Measurements from ENCODE around the gene F8.

GRCh38 chrX:155005190-155005589 is 17.3 kb downstream of the F8 start:
- no peak for TF ChIP-seq MAX (IDR thresholded peaks at IDR 0.05)
- TF ChIP-seq POLR2A (IDR thresholded peaks at IDR 0.05; ENCODE audit: borderline replicate concordance, extremely low read depth, insufficient read depth, insufficient read length): no peak
- TF ChIP-seq EZH2 (IDR thresholded peaks at IDR 0.05): no peak
- TF ChIP-seq CTCF (IDR thresholded peaks at IDR 0.05 in 2 of 3, conservative IDR thresholded peaks at IDR 0.05 in 1 of 3; ENCODE audit: borderline replicate concordance in 1 of 3, insufficient read depth in 1 of 3, low read depth in 2 of 3, low read length in 2 of 3): no peak
- TF ChIP-seq SIN3A (IDR thresholded peaks at IDR 0.05; ENCODE audit: low read depth): no peak
- TF ChIP-seq REST (IDR thresholded peaks at IDR 0.05; ENCODE audit: low read depth): no peak
- no peak for TF ChIP-seq ATF3 (IDR thresholded peaks at IDR 0.05)
